Activated T-cell treated with anti-CD3 and anti-CD28 coated beads, Interleukin-2, amount 50 U/mL, for 48 hours (primary cell): Measurements from ENCODE around the gene TMEM209.
A peak's percentile ranks its signal among the peaks of the same experiment; 100 is the strongest.
"Not testable (repeated sequence)": the region's sequence is repeated elsewhere in the genome, so short reads cannot be mapped to it uniquely, and the experiment has no call there.

Experiments used
- DNase-seq, 2 experiments: peaks; one replicate each; pipeline ENCODE4 v3.0.0-alpha.2; 2020

Gene TMEM209

DNA sequence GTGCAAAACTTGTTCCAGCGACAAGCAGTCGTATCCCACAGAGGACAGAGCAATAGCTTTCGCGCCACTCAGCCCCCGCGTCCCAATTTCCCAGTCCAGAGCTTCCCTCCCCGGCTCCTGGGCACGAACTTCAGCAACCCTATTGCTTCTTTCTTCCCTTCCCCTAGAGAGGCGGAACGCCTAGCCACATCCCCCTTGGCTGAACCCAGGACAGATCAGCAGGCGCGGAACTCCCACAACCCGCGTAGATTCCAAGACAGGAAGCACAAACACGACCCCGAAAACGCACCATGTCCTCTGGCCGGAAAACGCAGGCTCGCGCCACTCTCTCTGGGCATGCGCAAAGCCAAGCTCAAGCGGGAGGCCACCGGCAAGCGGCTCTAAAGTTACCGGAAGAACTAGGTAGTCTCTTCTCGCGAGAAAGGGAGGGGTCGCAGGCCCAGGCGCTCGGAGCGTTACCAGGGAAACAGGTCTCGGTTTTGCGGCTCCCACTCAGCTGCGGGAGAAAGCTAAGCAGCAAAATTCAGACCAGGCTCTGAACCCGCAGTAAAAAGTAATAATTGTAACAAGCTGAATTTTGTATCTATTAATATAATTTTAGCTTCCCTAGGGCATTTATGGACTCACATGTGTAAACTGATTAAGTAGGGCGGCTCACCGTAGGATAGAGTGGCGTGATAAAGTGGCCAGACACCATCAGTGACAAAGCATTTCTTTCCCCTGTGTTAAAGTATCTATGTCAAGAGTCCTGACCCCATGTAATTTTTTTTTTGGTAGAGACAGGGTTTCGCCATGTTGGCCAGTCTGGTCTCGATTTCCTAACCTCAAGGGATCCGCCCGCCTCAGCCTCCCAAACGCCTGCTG lies at the start of gene TMEM209:
TMEM209 (minus strand) TSS at position 323 of the 864 bp plus-strand sequence; CDS start at position 292, 31 bp downstream.
- DNase-seq, result peak; percentile 96

- no peak for DNase-seq
Measured at GRCh38 chr7:130254555-130254954, 49.3 kb upstream of the TMEM209 start.

- DNase-seq, result not testable (repeated sequence)
Measured at GRCh38 chr7:130249626-130250025, 44.4 kb upstream of the TMEM209 start.

DNA sequence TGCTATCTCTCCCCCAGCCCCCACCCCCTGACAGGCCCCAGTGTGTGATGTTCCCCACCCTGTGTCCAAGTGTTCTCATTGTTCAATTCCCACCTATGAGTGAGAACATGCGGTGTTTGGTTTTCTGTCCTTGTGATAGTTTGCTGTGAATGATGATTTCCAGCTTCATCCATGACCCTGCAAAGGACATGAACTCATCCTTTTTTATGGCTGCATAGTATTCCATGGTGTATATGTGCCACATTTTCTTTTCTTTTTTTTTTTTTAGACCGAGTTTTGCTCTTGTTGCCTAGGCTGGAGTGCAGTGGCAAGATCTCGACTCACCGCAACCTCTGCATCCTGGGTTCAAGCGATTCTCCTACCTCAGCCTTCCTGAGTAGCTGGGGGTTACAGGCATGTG lies 43.6 kb upstream of the TMEM209 start:
- DNase-seq, result not testable (repeated sequence)

GRCh38 chr7:130246491-130246890 lies 41.3 kb upstream of the TMEM209 start:
- not testable (repeated sequence) for DNase-seq

- not testable (repeated sequence) for DNase-seq
Measured at GRCh38 chr7:130243486-130243885, 38.3 kb upstream of the TMEM209 start.

GRCh38 chr7:130242198-130243014 lies 37.2 kb upstream of the TMEM209 start:
- DNase-seq, result peak; percentile 70 to 76

GRCh38 chr7:130240240-130240639 lies 35.0 kb upstream of the TMEM209 start:
- DNase-seq, result no peak

DNA sequence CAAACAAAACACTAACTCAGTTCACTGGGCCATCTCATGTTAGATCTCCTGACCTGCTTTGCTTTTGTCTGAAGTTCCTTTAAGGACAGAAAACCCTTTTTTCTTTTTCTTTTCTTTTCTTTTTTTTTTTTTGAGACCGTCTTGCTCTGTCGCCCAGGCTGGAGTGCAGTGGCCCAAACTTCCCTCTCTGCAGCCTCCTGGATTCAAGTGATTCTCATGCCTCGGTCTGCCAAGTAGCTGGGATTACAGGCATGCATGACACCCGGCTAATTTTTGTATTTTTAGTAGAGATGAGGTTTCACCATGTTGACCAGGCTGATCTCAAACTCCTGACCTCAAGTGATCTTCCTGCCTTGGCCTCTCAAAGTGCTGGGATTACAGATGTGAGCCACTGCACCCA lies 31.2 kb upstream of the TMEM209 start:
- not testable (repeated sequence) for DNase-seq

DNA sequence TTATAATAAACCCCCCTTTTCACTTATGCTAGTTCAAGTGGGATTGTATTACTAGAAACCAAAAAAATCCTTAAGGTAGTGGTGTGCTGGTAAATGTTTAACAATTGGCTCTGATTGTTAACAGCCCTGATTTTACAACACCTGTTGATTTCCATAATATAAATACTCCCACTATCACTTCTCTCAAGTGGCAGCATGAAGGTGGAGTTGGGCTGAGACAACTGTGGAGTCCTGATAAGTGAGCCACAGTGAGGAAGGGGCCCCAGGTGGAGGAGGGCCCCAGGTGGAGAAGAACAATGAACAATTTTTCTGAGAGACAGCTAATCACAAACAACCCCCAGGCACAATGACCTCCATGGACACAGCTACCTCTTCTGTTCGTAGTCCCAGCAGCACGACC lies 28.9 kb upstream of the TMEM209 start:
- no peak for DNase-seq

DNA sequence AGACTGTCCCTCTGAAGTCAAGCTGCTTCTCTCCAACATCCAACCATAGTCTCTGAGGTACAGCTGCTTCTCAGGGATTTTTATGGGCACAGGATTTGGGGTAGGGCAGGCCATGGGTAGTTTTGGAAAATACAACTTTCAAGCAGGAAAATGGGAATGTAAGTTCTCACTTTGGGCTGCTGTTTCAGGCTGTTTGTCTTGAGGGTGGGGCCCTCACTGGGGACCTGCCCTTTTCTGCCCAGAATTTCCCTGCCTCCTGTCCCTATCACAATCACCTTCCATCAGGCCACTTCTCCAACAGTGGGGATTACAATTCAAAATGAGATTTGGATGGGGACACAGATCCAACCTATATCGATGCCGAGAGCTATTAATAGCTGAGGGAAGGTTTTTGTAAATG lies 27.0 kb upstream of the TMEM209 start:
- DNase-seq, result no peak

- no peak for DNase-seq
Measured at GRCh38 chr7:130231792-130232191, 26.6 kb upstream of the TMEM209 start.

DNA sequence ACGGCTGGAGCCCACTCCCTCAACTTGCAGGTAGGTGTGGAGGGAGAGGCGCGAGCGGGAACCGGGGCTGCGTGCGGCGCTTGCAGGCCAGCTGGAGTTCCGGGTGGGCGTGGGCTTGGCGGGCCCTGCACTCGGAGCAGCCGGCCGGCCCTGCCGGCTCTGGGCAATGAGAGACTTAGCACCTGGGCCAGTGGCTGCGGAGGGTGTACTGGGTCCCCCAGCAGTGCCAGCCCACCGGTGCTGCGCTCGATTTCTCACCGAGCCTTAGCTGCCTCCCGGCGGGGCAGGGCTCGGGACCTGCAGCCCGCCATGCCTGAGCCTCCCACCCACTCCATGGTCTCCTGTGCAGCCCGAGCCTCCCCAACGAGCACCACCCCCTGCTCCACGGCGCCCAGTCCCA lies 24.8 kb upstream of the TMEM209 start:
- DNase-seq, result not testable (repeated sequence)

- DNase-seq, result no peak
Measured at GRCh38 chr7:130228840-130229502, 23.8 kb upstream of the TMEM209 start.

DNA sequence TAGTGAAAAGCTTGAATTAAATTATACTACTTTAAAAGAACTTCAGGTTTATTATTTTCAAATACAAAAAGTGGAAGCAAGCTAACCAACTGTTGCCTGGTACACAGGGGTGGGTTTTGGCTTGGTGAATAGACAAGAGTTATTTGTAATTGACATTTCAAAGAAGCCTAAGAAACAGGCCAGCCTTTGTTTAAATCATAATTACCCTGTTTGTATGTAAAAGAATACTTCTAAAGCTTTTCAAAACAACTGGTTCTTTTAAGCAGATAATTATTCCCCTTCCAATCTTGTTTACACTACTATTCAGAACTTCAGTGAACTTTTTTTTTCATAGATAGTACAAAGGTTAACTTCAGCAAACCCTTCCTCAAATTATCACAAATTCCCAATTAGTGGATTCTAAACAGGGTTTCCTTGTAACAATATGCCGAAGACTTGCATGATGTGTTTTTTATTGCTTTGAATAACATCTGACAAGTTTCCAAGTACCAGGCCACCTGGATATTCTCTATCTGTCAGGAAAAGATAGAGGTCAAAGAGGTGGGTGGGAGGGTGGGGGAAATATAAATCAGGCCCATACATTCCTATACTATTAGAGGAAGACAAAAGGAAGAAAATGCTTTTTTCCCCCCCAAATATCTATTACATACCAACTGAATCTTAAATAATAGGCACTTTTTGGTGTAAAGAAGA lies 22.8 kb upstream of the TMEM209 start:
- no peak for DNase-seq

DNA sequence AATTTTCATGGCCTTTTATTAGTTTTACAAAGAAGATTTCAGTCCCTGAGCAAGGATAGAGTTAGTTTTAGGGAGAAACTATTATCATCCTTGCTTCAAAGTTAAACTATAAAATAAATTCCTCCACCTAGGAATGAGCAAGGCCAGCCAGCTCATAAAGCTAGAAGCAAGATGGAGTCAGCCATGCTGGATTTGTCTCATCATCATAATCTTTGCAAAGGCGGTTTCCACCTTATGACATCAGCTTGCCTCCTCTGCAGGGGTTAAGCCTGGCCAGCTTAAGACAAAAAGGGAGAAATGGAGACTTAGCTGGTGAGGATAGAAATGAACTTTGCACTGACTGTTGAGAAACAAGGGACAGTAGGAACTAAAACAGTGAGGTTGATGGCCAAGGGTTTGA lies 21.1 kb upstream of the TMEM209 start:
- DNase-seq, result no peak

DNA sequence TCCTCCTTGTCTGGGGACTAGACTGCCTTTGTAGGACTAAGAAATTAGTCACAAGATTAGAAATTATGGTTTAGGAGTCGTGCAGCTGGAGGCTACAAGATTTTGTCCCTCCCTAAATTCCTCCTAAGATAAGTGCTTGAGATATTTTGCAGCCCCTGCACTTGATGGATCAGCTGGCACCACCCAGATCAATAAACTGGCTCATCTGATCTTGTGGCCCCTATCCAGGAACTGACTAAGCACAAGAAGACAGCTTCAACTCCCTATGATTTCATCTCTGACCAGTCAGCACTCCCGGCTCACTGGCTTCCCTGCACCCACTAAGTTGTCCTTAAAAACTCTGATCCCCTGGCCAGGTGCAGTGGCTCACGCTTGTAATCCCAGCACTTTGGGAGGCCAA lies 19.7 kb upstream of the TMEM209 start:
- DNase-seq, result not testable (repeated sequence)

- no peak for DNase-seq
Measured at GRCh38 chr7:130224210-130224609, 19.0 kb upstream of the TMEM209 start.

- no peak for DNase-seq
Measured at GRCh38 chr7:130223646-130224045, 18.4 kb upstream of the TMEM209 start.

GRCh38 chr7:130221746-130222145 lies 16.5 kb upstream of the TMEM209 start:
- no peak for DNase-seq

GRCh38 chr7:130219871-130220270 lies 14.7 kb upstream of the TMEM209 start:
- DNase-seq, result no peak

DNA sequence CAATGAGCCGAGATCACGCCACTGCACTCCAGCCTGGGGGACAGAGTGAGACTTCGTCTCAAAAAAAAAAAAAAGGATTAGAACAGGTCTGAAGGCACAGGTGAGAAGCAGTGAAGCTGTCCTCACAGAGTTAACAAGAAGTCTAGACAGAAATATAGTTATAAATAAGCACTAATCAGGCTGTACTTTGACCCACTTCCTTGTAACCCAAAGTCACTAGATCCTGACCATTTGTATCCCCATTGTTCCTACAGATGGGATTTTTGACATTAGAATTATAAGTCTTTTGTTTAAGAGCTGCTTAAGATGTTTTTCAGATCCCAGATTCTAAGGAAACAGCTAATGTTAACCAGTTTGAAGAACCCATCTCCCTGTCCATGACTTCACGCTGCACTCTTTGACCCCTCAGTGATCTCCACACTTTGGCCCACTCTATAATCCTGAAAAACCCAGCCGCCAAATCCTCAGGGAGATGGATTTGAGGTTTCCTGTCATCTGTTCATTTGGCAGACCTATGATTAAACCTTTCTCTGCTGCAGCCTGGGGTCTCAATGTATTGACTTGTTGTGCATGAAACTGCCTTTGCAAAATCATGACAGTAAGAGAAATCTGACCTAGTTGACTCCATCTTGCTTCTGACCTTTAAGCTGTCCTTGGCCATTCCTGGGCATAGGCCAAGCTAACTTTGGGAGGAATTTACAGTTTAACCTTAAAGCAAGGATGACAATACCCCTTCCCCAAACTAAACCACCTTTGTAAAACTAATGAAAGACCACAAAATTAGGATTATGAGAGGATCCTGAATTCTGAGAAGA lies 13.8 kb upstream of the TMEM209 start:
- no peak for DNase-seq
